ENCODE measurements around the gene TMEM14C. TPM values are rescaled to one million over a fixed set of nuclear protein-coding genes. Genes with fewer than 3 reads are reported as not detected.
"Not testable (repeated sequence)": the region's sequence is repeated elsewhere in the genome, so short reads cannot be mapped to it uniquely, and the experiment has no call there.

Gene TMEM14C
- total RNA-seq, 4 donors from 2014 or later, result 63.4 to 76.7 (median 73.7) TPM

- Histone ChIP-seq H3K9me3 (no peaks in the 10 kb centered on the region), H3K36me3 (no peaks in the 10 kb centered on the region), H3K27me3 (no peaks in the 10 kb centered on the region), H3K27ac (peak overlapping the region; percentile 93), H3K4me3 (peak overlapping the region; percentile 64), H3K4me1 (peaks cover 29% of the 10 kb centered on the region)
- TF ChIP-seq POLR2A (IDR thresholded peaks at IDR 0.05) (no peak), CTCF (IDR thresholded peaks at IDR 0.05) (no peak), EP300 (IDR thresholded peaks at IDR 0.05) (no peak), POLR2AphosphoS5 (IDR thresholded peaks at IDR 0.05) (no peak)
- 78% methylated on average over 8 of the region's 8 CpGs for WGBS
- DNase-seq (ENCODE audit: low spot score in 2 of 2), result no peak
These were observed 3.4 kb upstream of the TMEM14C start for GRCh38 chr6:10719296-10719963.

GRCh38 chr6:10719964-10720264 lies 3.0 kb upstream of the TMEM14C start:
- Histone ChIP-seq H3K4me3 (peak overlapping the region; percentile 64), H3K9me3 (no peaks in the 10 kb centered on the region), H3K36me3 (no peaks in the 10 kb centered on the region), H3K4me1 (peaks cover 34% of the 10 kb centered on the region), H3K27ac (peak overlapping the region; percentile 93), H3K27me3 (no peaks in the 10 kb centered on the region)
- WGBS, result 30% methylated on average over 7 of the region's 21 CpGs
- DNase-seq (ENCODE audit: low spot score in 2 of 2), result peak in 1 of 2 donors; percentile 68
- TF ChIP-seq POLR2A (IDR thresholded peaks at IDR 0.05) (no peak), CTCF (IDR thresholded peaks at IDR 0.05) (no peak), POLR2AphosphoS5 (IDR thresholded peaks at IDR 0.05) (no peak), EP300 (IDR thresholded peaks at IDR 0.05) (no peak)

GRCh38 chr6:10720265-10720959 lies 2.5 kb upstream of the TMEM14C start:
- Histone ChIP-seq H3K4me1 (peaks cover 39% of the 10 kb centered on the region), H3K9me3 (no peaks in the 10 kb centered on the region), H3K27me3 (no peaks in the 10 kb centered on the region), H3K4me3 (peak overlapping the region; percentile 64), H3K36me3 (peaks cover 3% of the 10 kb centered on the region), H3K27ac (peak overlapping the region; percentile 93)
- TF ChIP-seq EP300 (IDR thresholded peaks at IDR 0.05) (no peak), CTCF (IDR thresholded peaks at IDR 0.05) (no peak)
- DNase-seq (ENCODE audit: low spot score in 2 of 2), result no peak
- 25% methylated on average over 16 of the region's 49 CpGs for WGBS

- not testable (repeated sequence) for H3K9me3 ChIP-seq; H3K27me3 ChIP-seq; H3K36me3 ChIP-seq; DNase-seq (ENCODE audit: low spot score in 2 of 2)
- peak overlapping the region; percentile 64 for H3K4me3 ChIP-seq
- peak overlapping the region; percentile 93 for H3K27ac ChIP-seq
- WGBS, result 87% methylated on average over 17 of the region's 17 CpGs
- peaks cover 41% of the 10 kb centered on the region for H3K4me1 ChIP-seq
These were observed 1.7 kb upstream of the TMEM14C start for GRCh38 chr6:10720960-10721849.

GRCh38 chr6:10721850-10722569 lies 860 bp upstream of the TMEM14C start:
- DNase-seq (ENCODE audit: low spot score in 2 of 2), result no peak
- Histone ChIP-seq H3K4me1 (peaks cover 44% of the 10 kb centered on the region), H3K9me3 (no peaks in the 10 kb centered on the region), H3K36me3 (peaks cover 18% of the 10 kb centered on the region), H3K27me3 (no peaks in the 10 kb centered on the region), H3K4me3 (peak overlapping the region; percentile 67), H3K27ac (peak overlapping the region; percentile 85)
- TF ChIP-seq POLR2A (IDR thresholded peaks at IDR 0.05) (no peak), EP300 (IDR thresholded peaks at IDR 0.05) (no peak), POLR2AphosphoS5 (IDR thresholded peaks at IDR 0.05) (no peak), CTCF (IDR thresholded peaks at IDR 0.05) (no peak)
- 73% methylated on average over 11 of the region's 11 CpGs for WGBS
